MM.1S (cell line): Measurements from ENCODE around the gene KDM5C.

Experiments used
- CTCF ChIP-seq: fragments of 300-600 bp; sonication (generic); IDR thresholded peaks from 2 replicates; pipeline ENCODE4 v1.5.1; 2016; ENCODE audit warnings: antibody characterized with exemption, low read length, mixed read lengths
- EZH2 ChIP-seq: fragments of 300-600 bp; sonication (generic); optimal IDR thresholded peaks from 2 replicates; pipeline ENCODE3; 2017; ENCODE audit warnings: low read depth, mild to moderate bottlenecking, antibody characterized with exemption, low read length, mixed read lengths

GRCh38 chrX:53195401-53195800 is 29.6 kb downstream of the KDM5C start:
- TF ChIP-seq CTCF (no peak), EZH2 (no peak)
